Astrocyte (in vitro differentiated cells and primary cell): ENCODE results near the gene GLS.

Experiments
- EZH2 ChIP-seq: IDR thresholded peaks from 2 replicates; pipeline ENCODE4 v1.6.1; 2012; ENCODE audit warnings: mild to moderate bottlenecking, low read length, inconsistent platforms; ENCODE audit not compliant: insufficient read depth
- TF ChIP-seq, protein P1 (sequence below): IDR thresholded peaks from 2 replicates; pipeline ENCODE4 v1.5.1; 2011; ENCODE audit warnings: low read depth, mild to moderate bottlenecking, inconsistent platforms, low read length, moderate library complexity; ENCODE audit not compliant: insufficient read depth

DNA sequence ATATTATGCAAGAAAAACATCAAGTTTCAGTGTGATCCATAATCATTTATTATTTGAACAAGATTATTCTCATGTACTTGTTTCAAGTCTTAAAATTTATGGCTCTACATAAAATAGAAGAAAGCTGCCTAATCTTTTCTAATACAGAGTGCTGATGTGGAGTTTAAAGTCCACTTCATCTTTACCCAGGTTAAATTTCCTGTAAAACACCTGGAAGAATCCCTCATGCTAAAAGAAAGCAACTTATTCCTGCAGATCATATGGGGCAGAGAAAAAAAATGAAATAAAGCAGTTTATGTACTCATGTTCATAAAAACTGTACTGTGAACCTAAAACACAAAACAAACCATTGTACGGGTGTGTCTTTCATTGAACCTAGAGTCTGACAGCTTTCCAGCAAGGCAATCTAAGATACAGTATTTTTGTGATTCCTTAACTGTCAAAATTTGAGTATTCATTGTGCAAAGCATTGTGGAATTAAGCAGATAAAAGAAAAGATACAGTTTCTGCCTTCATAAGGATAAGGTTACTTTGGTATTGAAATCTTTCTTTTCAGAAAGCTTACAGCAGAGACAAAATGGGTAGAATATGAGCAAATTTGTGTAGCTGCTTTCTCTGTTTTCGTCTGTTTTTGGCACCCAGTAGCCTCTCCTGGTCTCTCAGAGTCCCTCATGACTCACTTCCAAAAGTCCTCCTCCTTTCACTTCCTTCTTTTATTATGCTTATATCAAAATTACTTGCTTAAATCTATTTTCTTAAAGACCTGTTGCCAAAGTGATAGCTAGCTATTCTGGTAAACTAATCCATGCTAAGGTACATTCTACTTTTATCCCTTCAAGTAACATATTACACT is 26.9 kb upstream of the GLS start:
- TF ChIP-seq, protein P1, sequence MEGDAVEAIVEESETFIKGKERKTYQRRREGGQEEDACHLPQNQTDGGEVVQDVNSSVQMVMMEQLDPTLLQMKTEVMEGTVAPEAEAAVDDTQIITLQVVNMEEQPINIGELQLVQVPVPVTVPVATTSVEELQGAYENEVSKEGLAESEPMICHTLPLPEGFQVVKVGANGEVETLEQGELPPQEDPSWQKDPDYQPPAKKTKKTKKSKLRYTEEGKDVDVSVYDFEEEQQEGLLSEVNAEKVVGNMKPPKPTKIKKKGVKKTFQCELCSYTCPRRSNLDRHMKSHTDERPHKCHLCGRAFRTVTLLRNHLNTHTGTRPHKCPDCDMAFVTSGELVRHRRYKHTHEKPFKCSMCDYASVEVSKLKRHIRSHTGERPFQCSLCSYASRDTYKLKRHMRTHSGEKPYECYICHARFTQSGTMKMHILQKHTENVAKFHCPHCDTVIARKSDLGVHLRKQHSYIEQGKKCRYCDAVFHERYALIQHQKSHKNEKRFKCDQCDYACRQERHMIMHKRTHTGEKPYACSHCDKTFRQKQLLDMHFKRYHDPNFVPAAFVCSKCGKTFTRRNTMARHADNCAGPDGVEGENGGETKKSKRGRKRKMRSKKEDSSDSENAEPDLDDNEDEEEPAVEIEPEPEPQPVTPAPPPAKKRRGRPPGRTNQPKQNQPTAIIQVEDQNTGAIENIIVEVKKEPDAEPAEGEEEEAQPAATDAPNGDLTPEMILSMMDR = no peak
- TF ChIP-seq EZH2 = no peak
